GM12878 (cell line): ENCODE measurements around the gene ANKHD1. TPM values are rescaled to one million over a fixed set of nuclear protein-coding genes. Genes with fewer than 3 reads are reported as not detected.

ENCODE experiments used
- EGR1 ChIP-seq, 2 experiments: IDR thresholded peaks; 1 replicate in 1 of 2; 2 replicates in 1 of 2; pipeline ENCODE4 v1.6.1; 2011 to 2012; ENCODE audit warnings: low read depth in 2 of 2, low read length in 2 of 2, borderline replicate concordance in 1 of 2, mild to moderate bottlenecking in 1 of 2, moderate library complexity in 1 of 2
- HDAC6 ChIP-seq: fragments of 200-600 bp; sonication (generic); IDR thresholded peaks from one replicate; pipeline ENCODE4 v1.8.0; 2017; ENCODE audit warnings: antibody characterized with exemption; ENCODE audit not compliant: unreplicated experiment
- HDGF ChIP-seq: fragments of 450-650 bp; IDR thresholded peaks from 2 replicates; pipeline ENCODE4 v1.6.1; 2016; ENCODE audit warnings: antibody characterized with exemption
- MTA3 ChIP-seq: IDR thresholded peaks from 2 replicates; pipeline ENCODE4 v1.6.1; 2012; ENCODE audit warnings: low read length, inconsistent platforms, borderline replicate concordance
- MXI1 ChIP-seq: fragments of 150-350 bp; IDR thresholded peaks from 2 replicates; pipeline ENCODE4 v1.6.1; 2011; ENCODE audit warnings: low read depth, mild to moderate bottlenecking, inconsistent platforms, low read length, improper control_type of control experiment
- MYC ChIP-seq: IDR thresholded peaks from 2 replicates; pipeline ENCODE4 v1.6.1; 2011; ENCODE audit warnings: mild to moderate bottlenecking, low read length, moderate library complexity, inconsistent platforms; ENCODE audit not compliant: insufficient read depth, insufficient replicate concordance, insufficient read length, severe bottlenecking
- NKRF ChIP-seq: fragments of 450-650 bp; conservative IDR thresholded peaks from 2 replicates; pipeline ENCODE4 v1.6.1; 2017; ENCODE audit warnings: mild to moderate bottlenecking, moderate library complexity
- RCOR1 ChIP-seq: conservative IDR thresholded peaks from 2 replicates; pipeline ENCODE4 v1.6.1; 2012; ENCODE audit warnings: low read depth, low read length, improper control_type of control experiment
- RELA ChIP-seq: fragments of 450-650 bp; IDR thresholded peaks from 2 replicates; pipeline ENCODE4 v1.8.0; 2014; ENCODE audit warnings: borderline replicate concordance; ENCODE audit not compliant: partially characterized antibody
- RELB ChIP-seq: fragments of 450-650 bp; IDR thresholded peaks from 2 replicates; pipeline ENCODE4 v1.6.1; 2017; ENCODE audit warnings: low read depth, mild to moderate bottlenecking, moderate library complexity
- SUPT20H ChIP-seq: IDR thresholded peaks from 2 replicates; pipeline ENCODE4 v1.6.1; 2011; ENCODE audit warnings: low read depth, mild to moderate bottlenecking, low read length, moderate library complexity, borderline replicate concordance; ENCODE audit not compliant: control insufficient read depth
- TCF12 ChIP-seq: IDR thresholded peaks from 2 replicates; pipeline ENCODE4 v1.6.1; 2011; ENCODE audit warnings: low read depth, mild to moderate bottlenecking, low read length
- TCF3 ChIP-seq: IDR thresholded peaks from 2 replicates; pipeline ENCODE4 v1.6.1; 2012; ENCODE audit warnings: low read depth, mild to moderate bottlenecking, low read length, borderline replicate concordance; ENCODE audit not compliant: insufficient read depth
- ZBED1 ChIP-seq: IDR thresholded peaks from 2 replicates; pipeline ENCODE4 v1.6.1; 2016; ENCODE audit warnings: borderline replicate concordance
- ZBTB40 ChIP-seq: fragments of 450-650 bp; IDR thresholded peaks from 2 replicates; pipeline ENCODE4 v1.6.1; 2016; ENCODE audit warnings: mild to moderate bottlenecking, moderate library complexity, borderline replicate concordance
- ZNF24 ChIP-seq: fragments of 450-650 bp; IDR thresholded peaks from 2 replicates; pipeline ENCODE4 v1.6.1; 2017; ENCODE audit warnings: antibody characterized with exemption, mild to moderate bottlenecking
- ZZZ3 ChIP-seq: IDR thresholded peaks from 2 replicates; pipeline ENCODE4 v1.6.1; 2011; ENCODE audit warnings: low read depth; ENCODE audit not compliant: control insufficient read depth, insufficient read length
- polyA plus RNA-seq, 11 experiments: library from polyadenylated mRNA; depleted of rRNA in 4 of 11; unstranded in 6 of 11; stranded (reverse) in 5 of 11; fragments of >200 nt; fragmentation: Nextera tagmentation in 4 of 11; fragmentation: Illumina TruSeq in 1 of 11; extraction: Ambion mirVana in 4 of 11; extraction: Trizol in 1 of 11; gene quantifications; 1 replicate in 1 of 11; 2 replicates in 10 of 11; pipeline versions ENCODE4 v1.2.1 to v1.2.3, GENCODE V29; 2011 to 2016; ENCODE audit warnings: inconsistent platforms in 2 of 11, missing spikeins in 2 of 11, low read depth in 1 of 11
- total RNA-seq, 4 experiments: library from RNA; depleted of rRNA in 3 of 4; stranded (reverse); fragments of >200 nt in 3 of 4; fragmentation: Illumina TruSeq in 1 of 4; extraction: Trizol in 1 of 4; gene quantifications; 2 replicates each; pipeline versions ENCODE4 v1.2.1 to v1.2.3, GENCODE V29; 2013 to 2021
- TF ChIP-seq, protein P1 (sequence below): IDR thresholded peaks from 2 replicates; pipeline ENCODE4 v1.6.1; 2012; ENCODE audit warnings: low read depth, low read length, improper control_type of control experiment
- TF ChIP-seq, protein P2 (sequence below): IDR thresholded peaks from 2 replicates; pipeline ENCODE4 v1.6.1; 2011; ENCODE audit warnings: low read depth, mild to moderate bottlenecking, low read length, moderate library complexity, borderline replicate concordance; ENCODE audit errors: extremely low read depth

The ANKHD1 gene
- total and polyA plus RNA-seq, 10 of the 15 experiments (the other 5 are each of a cell fraction or from before 2014, with no cell fraction given), result 31.6 to 96.8 (median 74.3) TPM

GRCh38 chr5:140547508-140548299, 146.1 kb downstream of the ANKHD1 start, which contains the start of gene EIF4EBP3 (continued):
- TF ChIP-seq ZBTB40 (no peak), TCF12 (0 out of 2 replicates have a peak, but pooled peaks have one; percentile 33), RCOR1 (no peak), SUPT20H (no peak), RELA (peak; percentile 27), ZZZ3 (no peak), NKRF (0 out of 2 replicates have a peak, but pooled peaks have one; percentile 79), TCF3 (peak; percentile 50; the same call in 1 of the 2 replicates), ZBED1 (no peak), ZNF24 (no peak), HDGF (peak; percentile 85; the same call in 1 of the 2 replicates), EGR1 (IDR thresholded peaks at IDR 0.05; ENCODE audit: borderline replicate concordance in 1 of 2, low read depth in 2 of 2, low read length in 2 of 2) (no peak), RELB (0 out of 2 replicates have a peak, but pooled peaks have one; percentile 19), HDAC6 (no peak), MXI1 (peak; percentile 92), MYC (peak; percentile 76), MTA3 (no peak)
- TF ChIP-seq, protein P1, sequence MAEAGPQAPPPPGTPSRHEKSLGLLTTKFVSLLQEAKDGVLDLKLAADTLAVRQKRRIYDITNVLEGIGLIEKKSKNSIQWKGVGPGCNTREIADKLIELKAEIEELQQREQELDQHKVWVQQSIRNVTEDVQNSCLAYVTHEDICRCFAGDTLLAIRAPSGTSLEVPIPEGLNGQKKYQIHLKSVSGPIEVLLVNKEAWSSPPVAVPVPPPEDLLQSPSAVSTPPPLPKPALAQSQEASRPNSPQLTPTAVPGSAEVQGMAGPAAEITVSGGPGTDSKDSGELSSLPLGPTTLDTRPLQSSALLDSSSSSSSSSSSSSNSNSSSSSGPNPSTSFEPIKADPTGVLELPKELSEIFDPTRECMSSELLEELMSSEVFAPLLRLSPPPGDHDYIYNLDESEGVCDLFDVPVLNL, result no peak
- TF ChIP-seq, protein P2, sequence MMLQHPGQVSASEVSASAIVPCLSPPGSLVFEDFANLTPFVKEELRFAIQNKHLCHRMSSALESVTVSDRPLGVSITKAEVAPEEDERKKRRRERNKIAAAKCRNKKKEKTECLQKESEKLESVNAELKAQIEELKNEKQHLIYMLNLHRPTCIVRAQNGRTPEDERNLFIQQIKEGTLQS, result no peak
